Measurements from ENCODE around the gene CAMTA1.
"Not testable (repeated sequence)": the region's sequence is repeated elsewhere in the genome, so short reads cannot be mapped to it uniquely, and the experiment has no call there.

CAMTA1 gene

GRCh38 chr1:7406641-7407543, 621.6 kb downstream of the CAMTA1 start:
- DNase-seq (ENCODE audit: low read depth in 2 of 2), result no peak

- no peak for DNase-seq (ENCODE audit: low read depth in 2 of 2)
Observed at GRCh38 chr1:7407544-7407895, 622.3 kb downstream of the CAMTA1 start.

DNA sequence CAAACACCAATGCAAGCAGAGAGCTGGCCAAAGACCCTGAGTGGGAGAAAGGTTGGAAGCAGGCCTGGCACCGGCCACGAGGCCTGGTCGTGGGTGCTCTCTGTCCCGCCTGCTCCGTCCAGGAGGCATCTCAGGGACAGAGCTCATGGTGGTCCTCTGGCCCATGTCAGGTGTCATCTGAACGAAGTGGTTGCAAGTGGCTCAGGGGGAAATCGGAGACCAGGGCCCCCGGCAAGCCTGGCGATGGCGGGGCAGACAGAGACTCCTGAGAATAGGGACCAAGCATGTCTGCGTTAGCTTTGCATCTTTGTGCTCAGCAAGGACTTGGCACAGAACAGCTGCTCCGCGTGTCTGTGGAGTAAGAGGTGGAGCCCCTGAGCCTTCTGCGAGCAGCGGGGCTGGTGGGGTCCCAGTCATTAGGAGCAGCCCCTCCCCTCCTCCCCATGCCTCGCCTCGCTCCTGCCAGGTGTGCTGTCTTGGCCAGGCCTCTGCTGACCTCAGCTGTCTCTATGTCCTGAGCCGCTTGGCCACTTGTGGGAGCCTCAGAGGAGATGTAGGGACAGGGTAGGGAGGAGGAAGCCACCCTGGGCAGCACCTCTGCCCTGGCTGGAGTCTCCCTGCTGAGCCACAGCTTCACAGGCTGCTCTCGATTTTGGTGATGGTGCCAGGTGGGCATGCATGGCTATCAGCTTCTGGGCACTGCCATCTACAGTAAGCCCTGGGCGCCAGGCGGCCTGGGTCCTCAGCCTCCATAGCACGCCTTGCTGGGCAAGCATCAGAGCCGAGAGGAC, 622.9 kb downstream of the CAMTA1 start:
- DNase-seq (ENCODE audit: low read depth in 2 of 2), result no peak

DNA sequence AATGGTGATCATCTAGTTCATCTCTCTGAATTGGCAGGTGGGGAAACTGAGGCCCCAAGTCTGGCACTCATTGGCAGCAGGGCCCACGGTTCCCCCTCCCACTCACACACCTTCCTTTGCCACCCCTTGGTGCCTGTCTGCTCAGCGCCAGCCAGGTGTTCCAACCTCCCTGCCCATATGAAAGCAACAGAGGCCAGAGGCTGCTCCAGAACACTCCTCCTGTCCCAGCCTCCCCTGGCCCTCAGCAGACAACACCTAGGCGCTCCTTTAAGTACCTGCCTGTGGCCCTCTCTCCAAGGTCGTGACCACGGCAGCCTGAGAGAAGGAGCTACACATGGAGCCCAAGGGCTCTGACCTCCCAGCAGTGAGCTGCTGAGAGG, 623.5 kb downstream of the CAMTA1 start:
- no peak for DNase-seq (ENCODE audit: low read depth in 2 of 2)

- DNase-seq (ENCODE audit: low read depth in 2 of 2), result no peak
Observed at GRCh38 chr1:7409278-7409677, 624.0 kb downstream of the CAMTA1 start.

DNA sequence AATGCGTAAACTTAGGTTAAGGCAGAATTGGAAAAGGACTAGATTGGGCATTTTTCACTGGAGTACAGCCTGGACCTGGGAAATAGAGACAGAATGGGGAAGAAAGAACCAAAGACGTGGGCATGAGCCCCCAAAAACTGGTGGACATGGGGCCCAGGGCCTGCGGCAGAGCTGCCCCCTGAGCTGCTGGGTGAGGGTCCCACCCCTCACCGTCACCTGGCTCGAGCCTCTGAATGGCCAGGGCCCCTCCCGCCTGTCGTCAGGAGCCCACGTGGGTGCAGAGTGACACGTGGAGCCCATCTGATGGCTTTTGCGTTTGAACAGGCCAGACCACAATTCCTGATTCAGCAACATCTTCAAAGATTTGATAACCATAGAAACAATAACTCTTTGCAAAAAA, 624.9 kb downstream of the CAMTA1 start:
- no peak for DNase-seq (ENCODE audit: low read depth in 2 of 2)

DNA sequence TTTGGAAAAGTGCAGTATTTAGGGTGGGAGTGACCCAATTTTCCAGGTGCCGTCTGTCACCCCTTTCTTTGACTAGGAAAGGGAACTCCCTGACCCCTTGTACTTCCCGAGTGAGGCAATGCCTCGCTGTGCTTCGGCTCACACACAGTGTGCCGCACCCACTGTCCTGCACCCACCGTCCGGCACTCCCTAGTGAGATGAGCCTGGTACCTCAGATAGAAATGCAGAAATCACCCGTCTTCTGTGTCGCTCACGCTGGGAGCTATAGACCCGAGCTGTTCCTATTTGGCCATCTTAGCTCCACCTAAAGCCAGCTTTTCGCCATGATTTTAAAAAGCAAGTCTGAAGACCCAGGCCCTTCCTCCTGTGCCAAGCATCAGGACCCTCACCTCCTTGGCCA, 632.4 kb downstream of the CAMTA1 start:
- not testable (repeated sequence) for DNase-seq (ENCODE audit: low read depth in 2 of 2)

- DNase-seq (ENCODE audit: low read depth in 2 of 2), result no peak
Observed at GRCh38 chr1:7418442-7419080, 633.3 kb downstream of the CAMTA1 start.

DNA sequence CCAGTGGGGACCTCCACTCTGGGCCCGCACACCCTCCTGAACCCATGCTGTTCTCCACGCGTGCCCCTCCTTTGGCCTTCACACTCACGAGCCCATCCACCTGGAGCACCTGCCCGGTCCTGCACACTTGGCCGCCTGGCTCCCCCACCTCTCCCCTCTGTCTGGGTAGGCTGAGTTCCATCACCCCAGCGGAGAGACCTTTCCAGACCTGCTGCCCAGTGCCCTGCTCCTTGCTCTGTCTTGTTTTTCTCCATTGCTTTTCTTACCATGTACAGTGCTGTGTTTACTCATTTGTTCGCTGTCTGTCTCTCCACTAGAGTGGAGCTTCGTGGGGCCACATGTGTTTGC, 634.8 kb downstream of the CAMTA1 start:
- DNase-seq (ENCODE audit: low read depth in 2 of 2), result no peak

DNA sequence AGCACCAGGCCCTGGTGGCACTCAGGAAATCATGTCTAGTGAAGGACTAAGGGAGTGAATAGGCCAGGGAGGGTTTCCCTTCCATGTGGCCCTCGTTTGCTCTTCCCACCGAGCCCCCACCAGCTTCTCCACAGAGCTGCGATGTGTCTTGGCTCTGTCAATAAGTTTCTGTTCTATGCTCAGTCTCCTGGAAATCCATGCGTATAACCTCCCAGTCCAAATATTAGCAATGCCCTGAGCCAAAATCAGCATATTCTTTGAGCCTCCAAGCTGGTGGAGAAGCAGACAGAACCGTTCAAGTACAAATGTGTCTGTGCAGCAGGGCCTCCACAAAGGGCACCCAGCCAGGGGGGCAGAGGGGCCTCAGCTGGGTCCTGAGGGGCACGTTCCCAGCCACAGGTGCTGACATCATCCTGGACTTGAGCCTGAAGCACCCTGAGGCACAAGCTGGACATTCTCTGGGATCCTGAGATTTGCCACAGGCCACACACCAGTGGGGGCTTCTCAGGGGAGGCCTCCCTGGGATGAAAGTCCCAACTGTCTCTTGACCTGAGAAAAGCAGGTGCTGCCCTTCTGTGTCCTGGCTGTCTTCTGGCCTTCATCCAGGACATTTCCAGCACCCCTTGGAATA, 635.3 kb downstream of the CAMTA1 start:
- no peak for DNase-seq (ENCODE audit: low read depth in 2 of 2)

DNA sequence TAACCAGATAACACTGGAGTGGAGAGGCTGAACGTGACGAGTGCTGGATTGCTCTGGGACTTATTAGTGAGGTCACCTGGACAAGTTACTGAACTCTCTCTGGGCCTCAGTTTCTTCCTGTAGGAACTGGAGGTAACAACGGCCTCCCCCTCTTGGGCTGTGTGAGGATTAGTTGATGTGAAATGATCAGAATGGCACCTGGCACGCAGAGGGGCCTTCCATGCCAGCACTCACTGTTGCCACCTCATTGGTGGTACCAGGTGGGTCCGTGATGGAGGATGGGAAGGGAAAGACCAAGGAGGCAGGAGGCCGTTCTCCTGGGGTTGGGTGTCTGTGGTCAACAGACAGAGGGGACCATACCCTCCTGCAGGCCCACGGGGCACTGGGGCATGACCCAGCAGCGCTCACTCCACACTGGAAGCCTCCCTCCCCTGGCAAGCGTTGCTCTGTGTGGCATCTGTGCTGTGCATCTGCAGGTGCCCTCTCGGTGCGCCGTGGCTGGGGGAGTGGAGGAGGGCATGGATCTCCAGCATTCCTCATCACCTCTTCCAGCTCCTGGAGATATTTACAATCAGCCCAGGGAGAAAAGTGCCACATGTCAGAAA, 636.3 kb downstream of the CAMTA1 start:
- no peak for DNase-seq (ENCODE audit: low read depth in 2 of 2)

DNA sequence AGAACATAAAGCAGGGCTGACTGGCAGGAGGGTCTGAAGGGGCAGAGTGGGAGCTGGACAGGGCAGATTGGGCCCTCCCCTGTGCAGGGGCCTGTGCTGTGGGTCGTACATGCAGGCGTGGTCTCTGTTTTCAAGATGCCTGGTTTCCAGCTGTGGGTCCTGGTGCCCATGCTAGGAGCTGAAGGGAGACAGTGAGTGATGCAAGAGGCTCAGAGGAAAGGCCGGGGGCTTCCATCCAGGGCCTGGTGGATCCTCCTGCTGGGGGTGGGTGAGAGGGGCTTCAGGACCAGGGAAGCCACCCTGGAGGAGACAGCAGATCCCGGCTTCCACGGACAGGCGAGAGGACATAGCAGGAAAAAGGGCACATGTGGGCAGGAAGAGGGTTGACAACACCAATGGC, 636.8 kb downstream of the CAMTA1 start:
- DNase-seq (ENCODE audit: low read depth in 2 of 2), result no peak

DNA sequence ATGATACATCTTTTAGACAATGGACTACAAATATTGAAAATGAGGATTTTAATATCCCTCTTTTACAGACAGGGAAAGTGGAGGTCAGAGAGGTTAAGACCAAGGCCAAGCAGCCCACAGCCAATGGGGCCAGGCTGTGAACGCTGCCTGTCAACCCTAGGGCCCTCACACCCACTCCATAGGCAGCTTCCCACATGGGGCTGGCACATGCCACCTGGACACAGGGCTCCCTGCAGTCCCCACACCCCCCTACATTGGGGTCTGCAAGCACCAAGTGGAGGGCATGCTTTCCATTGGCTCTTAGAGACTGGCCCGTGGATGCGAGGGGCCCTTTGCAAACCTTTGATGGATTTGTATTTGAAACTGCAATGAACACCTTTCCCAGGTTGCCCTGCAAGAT, 637.3 kb downstream of the CAMTA1 start:
- DNase-seq (ENCODE audit: low read depth in 2 of 2), result no peak

DNA sequence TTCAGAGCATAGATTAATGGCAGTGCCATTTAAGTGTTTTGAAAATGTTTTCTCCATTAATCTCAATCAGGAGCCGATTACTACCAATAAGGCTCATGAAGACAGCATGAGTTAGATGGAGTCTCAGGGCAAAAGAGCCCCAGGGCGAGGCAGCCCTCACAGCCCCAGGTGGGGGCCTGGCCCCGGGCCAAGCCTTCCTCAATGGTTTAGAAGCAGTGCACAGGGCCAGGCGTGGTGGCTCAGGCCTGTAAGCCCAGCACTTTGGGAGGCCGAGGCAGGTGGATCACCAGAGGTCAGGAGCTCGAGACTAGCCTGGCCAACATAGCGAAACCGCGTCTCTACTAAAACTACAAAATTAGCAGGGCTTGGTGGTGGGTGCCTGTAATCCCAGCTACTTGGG, 637.7 kb downstream of the CAMTA1 start:
- no peak for DNase-seq (ENCODE audit: low read depth in 2 of 2)

GRCh38 chr1:7424352-7424890, 639.2 kb downstream of the CAMTA1 start:
- DNase-seq (ENCODE audit: low read depth in 2 of 2), result no peak

- DNase-seq (ENCODE audit: low read depth in 2 of 2), result no peak
Observed at GRCh38 chr1:7425229-7425628, 640.0 kb downstream of the CAMTA1 start.

GRCh38 chr1:7425771-7426170, 640.5 kb downstream of the CAMTA1 start:
- DNase-seq (ENCODE audit: low read depth in 2 of 2), result no peak

GRCh38 chr1:7426780-7427604, 641.7 kb downstream of the CAMTA1 start:
- no peak for DNase-seq (ENCODE audit: low read depth in 2 of 2)

DNA sequence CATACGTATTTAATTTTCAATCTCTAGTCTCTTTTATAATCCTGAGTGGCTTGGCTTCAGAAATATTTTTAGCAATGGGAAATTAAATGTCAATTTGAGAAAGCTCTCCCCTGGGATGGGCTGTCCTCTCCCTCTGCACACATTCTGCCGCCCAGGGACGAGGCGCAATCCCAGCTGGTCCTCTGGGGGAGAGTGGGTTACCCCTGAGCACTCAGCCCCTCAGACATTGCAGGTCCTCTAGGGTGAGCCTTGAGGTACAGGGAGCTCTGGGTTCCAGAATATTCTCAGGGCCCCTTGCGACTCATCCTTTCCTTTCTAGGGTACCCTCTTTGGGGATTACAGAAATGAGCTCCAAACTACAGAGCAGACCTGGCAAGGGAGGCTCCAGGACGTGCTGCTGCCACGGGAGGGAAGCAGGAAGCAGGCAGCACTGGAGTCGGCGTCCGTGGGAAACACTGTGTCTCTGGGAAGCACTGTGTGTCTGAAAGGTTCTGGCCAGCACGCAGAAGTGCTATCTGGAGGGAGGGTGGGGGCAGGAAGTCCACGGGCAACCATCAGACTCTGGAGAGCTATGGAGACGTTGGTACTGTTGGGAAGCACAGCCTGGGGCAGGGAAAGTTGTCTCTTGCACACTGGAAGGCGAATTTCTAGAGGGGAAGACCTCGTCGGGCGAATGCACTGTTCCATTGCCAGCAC, 642.5 kb downstream of the CAMTA1 start:
- DNase-seq (ENCODE audit: low read depth in 2 of 2), result no peak

- DNase-seq (ENCODE audit: low read depth in 2 of 2), result no peak
Observed at GRCh38 chr1:7429290-7429689, 644.0 kb downstream of the CAMTA1 start.

All from activated CD4-positive, alpha-beta T cell treated with anti-CD3 and anti-CD28 coated beads for 24 hours (primary cell).